HepG2 (cell line): ENCODE data around the gene CAMKMT. TPM values are rescaled to one million over a fixed set of nuclear protein-coding genes. Genes with fewer than 3 reads are reported as not detected.

Source experiments
- ATAC-seq: fragments of 200-7000 bp; cut with Tn5 transposase; 3 replicates; pipeline ENCODE4 v1.9.1; 2020; ENCODE audit warnings: mild to moderate bottlenecking, moderate library complexity
- BruUV-seq: library from RNA; stranded (reverse); fragments of 400-500 nt; replicated peaks from 2 replicates; lab custom pipeline; 2021; lab: Mats Ljungman, UMichigan
- CTCF ChIA-PET: fragments of 300-600 bp; formaldehyde crosslinking; extraction: SDS; loops from one replicate; lab custom pipeline; 2021; ENCODE audit warnings: low total read pairs, inconsistent platforms, low intra/inter-chr PET ratio; lab: Yijun Ruan, JAX
- POLR2A ChIA-PET: fragments of 350-600 bp; sonication (Branson Sonifier 250); formaldehyde crosslinking; loops from one replicate; lab custom pipeline; 2020; ENCODE audit warnings: antibody characterized with exemption, inconsistent platforms; lab: Yijun Ruan, JAX
- DNase-seq: peaks from one replicate; pipeline ENCODE4 v3.0.0-alpha.2; 2015; ENCODE audit warnings: low spot score
- FAIRE-seq: peaks from 3 replicates; lab custom pipeline; 2011; peaks lifted over from hg19 to GRCh38; lab: Jason Lieb, UNC
- H2AFZ ChIP-seq: one replicate; pipeline ENCODE4 v1.6.1; 2011; ENCODE audit warnings: low read length, inconsistent platforms
- H3K27ac ChIP-seq: fragments of 300-600 bp; 3 replicates; pipeline ENCODE4 v1.8.0; 2011; ENCODE audit warnings: mixed run types, mild to moderate bottlenecking, mixed read lengths, low read length, inconsistent platforms; ENCODE audit not compliant: insufficient read depth; ENCODE audit errors: extremely low read length
- H3K27me3 ChIP-seq, 2 experiments: fragments of 200-600 bp in 1 of 2; 2 replicates in 1 of 2; 3 replicates in 1 of 2; pipeline versions ENCODE4 v1.6.0 to v1.8.0; 2011; ENCODE audit warnings: low read length in 2 of 2, mild to moderate bottlenecking in 2 of 2, moderate library complexity in 2 of 2, inconsistent platforms in 1 of 2; ENCODE audit not compliant: insufficient read depth in 2 of 2, control insufficient read depth in 1 of 2
- H3K36me3 ChIP-seq, 2 experiments: fragments of 200-600 bp in 1 of 2; replicated peaks in 1 of 2; 2 replicates in 1 of 2; 3 replicates in 1 of 2; pipeline versions ENCODE4 v1.5.1 to v1.8.0; 2011; ENCODE audit warnings: low read length in 2 of 2, inconsistent platforms in 1 of 2; ENCODE audit not compliant: insufficient read depth in 2 of 2, control insufficient read depth in 1 of 2
- H3K4me1 ChIP-seq: 2 replicates; pipeline ENCODE4 v1.5.1; 2012; ENCODE audit warnings: low read length, inconsistent platforms; ENCODE audit not compliant: insufficient read depth
- H3K4me2 ChIP-seq: 2 replicates; pipeline ENCODE4 v1.6.0; 2011; ENCODE audit warnings: low read depth, low read length, inconsistent platforms
- H3K4me3 ChIP-seq, 3 experiments: fragments of 200-600 bp in 1 of 3; sonication (generic), shearing (Covaris generic) in 1 of 3; replicated peaks in 1 of 3; 2 replicates each; pipeline ENCODE4 v1.5.1; 2011 to 2016; ENCODE audit warnings: low read length in 3 of 3, inconsistent platforms in 2 of 3, low read depth in 2 of 3, mild to moderate bottlenecking in 2 of 3, control low read depth in 1 of 3, mixed read lengths in 1 of 3; ENCODE audit not compliant: insufficient read depth in 1 of 3
- H3K79me2 ChIP-seq: one replicate; pipeline ENCODE4 v1.6.1; 2011; ENCODE audit warnings: low read length, inconsistent platforms; ENCODE audit not compliant: insufficient read depth
- H3K9ac ChIP-seq: 2 replicates; pipeline ENCODE4 v1.6.0; 2011; ENCODE audit warnings: mild to moderate bottlenecking, low read depth, low read length, inconsistent platforms; ENCODE audit not compliant: insufficient read depth
- H3K9me3 ChIP-seq: 2 replicates; pipeline ENCODE4 v1.5.1; 2012; ENCODE audit warnings: mild to moderate bottlenecking, low read length
- H4K20me1 ChIP-seq: 2 replicates; pipeline ENCODE4 v1.6.0; 2011; ENCODE audit warnings: inconsistent platforms, mild to moderate bottlenecking, low read length, moderate library complexity; ENCODE audit not compliant: insufficient read depth
- AKAP8 ChIP-seq: sonication (generic); formaldehyde crosslinking; IDR thresholded peaks from 2 replicates; pipeline ENCODE4 v1.5.1; 2020; ENCODE audit warnings: mild to moderate bottlenecking, missing genetic modification reagents
- ATF7-NPFF ChIP-seq: sonication (generic); formaldehyde crosslinking; IDR thresholded peaks from 2 replicates; pipeline ENCODE4 v1.8.1; 2023; ENCODE audit warnings: mild to moderate bottlenecking, low read depth, missing genetic modification reagents, moderate library complexity
- ETV6 ChIP-seq: sonication (generic); formaldehyde crosslinking; conservative IDR thresholded peaks from 2 replicates; pipeline ENCODE4 v1.4.0; 2020; ENCODE audit warnings: missing genetic modification reagents
- MTF2 ChIP-seq: sonication (generic); formaldehyde crosslinking; IDR thresholded peaks from 2 replicates; pipeline ENCODE4 v1.5.0; 2020; ENCODE audit warnings: missing genetic modification reagents, borderline replicate concordance
- NFYC ChIP-seq: IDR thresholded peaks from 2 replicates; pipeline ENCODE4 v1.6.1; 2016; ENCODE audit warnings: missing genetic modification reagents, missing compliant biosample characterization
- POGZ ChIP-seq: sonication (generic); formaldehyde crosslinking; IDR thresholded peaks from 2 replicates; pipeline ENCODE4 v1.4.0; 2020; ENCODE audit warnings: mild to moderate bottlenecking, missing genetic modification reagents
- SIX1 ChIP-seq: sonication (generic); formaldehyde crosslinking; IDR thresholded peaks from 2 replicates; pipeline ENCODE4 v1.4.0; 2020; ENCODE audit warnings: missing genetic modification reagents, borderline replicate concordance
- U2AF2 ChIP-seq: fragments of 200-400 bp; formaldehyde crosslinking; IDR thresholded peaks from 2 replicates; pipeline ENCODE4 v1.6.1; 2017; ENCODE audit warnings: low read depth, mild to moderate bottlenecking, low read length
- ZNF333 ChIP-seq: sonication (generic); formaldehyde crosslinking; IDR thresholded peaks from 2 replicates; pipeline ENCODE4 v1.4.0; 2020; ENCODE audit warnings: mild to moderate bottlenecking, missing genetic modification reagents, borderline replicate concordance
- ZNF484 ChIP-seq: sonication (generic); formaldehyde crosslinking; IDR thresholded peaks from 2 replicates; pipeline ENCODE4 v1.5.1; 2020; ENCODE audit warnings: mild to moderate bottlenecking, low read depth, missing genetic modification reagents, borderline replicate concordance
- ZNF577 ChIP-seq: sonication (generic); formaldehyde crosslinking; IDR thresholded peaks from 2 replicates; pipeline ENCODE4 v1.4.0; 2020; ENCODE audit warnings: mild to moderate bottlenecking, low read depth, missing genetic modification reagents, borderline replicate concordance
- ZNF674 ChIP-seq: sonication (generic); formaldehyde crosslinking; IDR thresholded peaks from 2 replicates; pipeline ENCODE4 v1.5.0; 2020; ENCODE audit warnings: low read depth, mild to moderate bottlenecking, missing genetic modification reagents
- ZNF776 ChIP-seq: sonication (generic); formaldehyde crosslinking; IDR thresholded peaks from 2 replicates; pipeline ENCODE4 v1.4.0; 2020; ENCODE audit warnings: mild to moderate bottlenecking, missing genetic modification reagents
- in situ Hi-C: cut with HindIII; loops from 2 replicates; pipeline ENCODE4 v1.10.0; 2017; ENCODE audit warnings: low pct_unique_long_range_greater_than_20kb; ENCODE audit not compliant: extremely low pct_ligation_motif_present
- intact Hi-C: fragments of 100-400 bp; cut with micrococcal nuclease; formaldehyde crosslinking; loops from one replicate; pipeline ENCODE4 v1.10.0; 2022; ENCODE audit not compliant: unreplicated experiment
- polyA plus RNA-seq, 8 experiments: library from polyadenylated mRNA; depleted of rRNA in 3 of 8; stranded (reverse) in 7 of 8; unstranded in 1 of 8; fragments of >200 nt; fragmentation: Illumina TruSeq in 4 of 8; extraction: Trizol in 4 of 8; gene quantifications; 2 replicates each; pipeline versions ENCODE4 v1.2.1 to v1.2.3, GENCODE V29; 2011 to 2016; ENCODE audit warnings: low read depth in 4 of 8, missing spikeins in 1 of 8, mixed read lengths in 1 of 8; ENCODE audit not compliant: insufficient read depth in 1 of 8
- total RNA-seq, 5 experiments: library from RNA; depleted of rRNA; stranded (reverse); fragments of >200 nt; fragmentation: Illumina TruSeq; extraction: Trizol; gene quantifications; 2 replicates each; pipeline ENCODE4 v1.2.3, GENCODE V29; 2016; ENCODE audit warnings: low read depth in 1 of 5
- TF ChIP-seq, protein P1 (sequence below): sonication (generic); formaldehyde crosslinking; IDR thresholded peaks from 2 replicates; pipeline ENCODE4 v1.4.0; 2020; ENCODE audit warnings: mild to moderate bottlenecking, missing genetic modification reagents, borderline replicate concordance
- TF ChIP-seq, protein P2 (sequence below): sonication (generic); formaldehyde crosslinking; IDR thresholded peaks from 2 replicates; pipeline ENCODE4 v1.4.0; 2020; ENCODE audit warnings: missing genetic modification reagents
- TF ChIP-seq, protein P3 (sequence below): sonication (generic); formaldehyde crosslinking; IDR thresholded peaks from 2 replicates; pipeline ENCODE4 v1.4.0; 2020; ENCODE audit warnings: missing genetic modification reagents, borderline replicate concordance
- TF ChIP-seq, protein P4 (sequence below): sonication (generic); formaldehyde crosslinking; IDR thresholded peaks from 2 replicates; pipeline ENCODE4 v1.8.1; 2023; ENCODE audit warnings: mild to moderate bottlenecking, missing genetic modification reagents

Gene CAMKMT
- total and polyA plus RNA-seq, 2 of the 13 experiments (the other 11 are each of a cell fraction or from before 2014, with no cell fraction given), result 6.9 to 20.8 TPM

DNA sequence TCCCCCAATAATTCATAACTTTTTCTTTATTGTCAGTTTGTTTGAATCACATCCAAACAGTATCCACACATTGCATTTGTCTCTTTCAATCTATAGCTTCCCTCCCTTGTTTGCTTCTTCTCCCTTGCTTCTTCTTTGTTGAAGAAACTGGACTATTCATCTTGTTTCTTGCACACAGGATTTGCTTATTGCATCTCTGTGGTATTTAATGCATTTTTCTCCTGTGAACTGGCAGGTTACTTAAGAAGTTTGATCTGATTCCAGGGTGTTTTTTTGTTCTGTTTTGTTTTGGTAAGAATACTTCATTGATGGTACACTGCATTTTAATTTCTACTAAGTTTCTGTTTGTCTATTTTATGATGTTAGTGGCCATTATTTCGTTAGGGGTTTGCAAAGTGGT is 166.8 kb downstream of the CAMKMT start (continued):
- TF ChIP-seq, protein P1, sequence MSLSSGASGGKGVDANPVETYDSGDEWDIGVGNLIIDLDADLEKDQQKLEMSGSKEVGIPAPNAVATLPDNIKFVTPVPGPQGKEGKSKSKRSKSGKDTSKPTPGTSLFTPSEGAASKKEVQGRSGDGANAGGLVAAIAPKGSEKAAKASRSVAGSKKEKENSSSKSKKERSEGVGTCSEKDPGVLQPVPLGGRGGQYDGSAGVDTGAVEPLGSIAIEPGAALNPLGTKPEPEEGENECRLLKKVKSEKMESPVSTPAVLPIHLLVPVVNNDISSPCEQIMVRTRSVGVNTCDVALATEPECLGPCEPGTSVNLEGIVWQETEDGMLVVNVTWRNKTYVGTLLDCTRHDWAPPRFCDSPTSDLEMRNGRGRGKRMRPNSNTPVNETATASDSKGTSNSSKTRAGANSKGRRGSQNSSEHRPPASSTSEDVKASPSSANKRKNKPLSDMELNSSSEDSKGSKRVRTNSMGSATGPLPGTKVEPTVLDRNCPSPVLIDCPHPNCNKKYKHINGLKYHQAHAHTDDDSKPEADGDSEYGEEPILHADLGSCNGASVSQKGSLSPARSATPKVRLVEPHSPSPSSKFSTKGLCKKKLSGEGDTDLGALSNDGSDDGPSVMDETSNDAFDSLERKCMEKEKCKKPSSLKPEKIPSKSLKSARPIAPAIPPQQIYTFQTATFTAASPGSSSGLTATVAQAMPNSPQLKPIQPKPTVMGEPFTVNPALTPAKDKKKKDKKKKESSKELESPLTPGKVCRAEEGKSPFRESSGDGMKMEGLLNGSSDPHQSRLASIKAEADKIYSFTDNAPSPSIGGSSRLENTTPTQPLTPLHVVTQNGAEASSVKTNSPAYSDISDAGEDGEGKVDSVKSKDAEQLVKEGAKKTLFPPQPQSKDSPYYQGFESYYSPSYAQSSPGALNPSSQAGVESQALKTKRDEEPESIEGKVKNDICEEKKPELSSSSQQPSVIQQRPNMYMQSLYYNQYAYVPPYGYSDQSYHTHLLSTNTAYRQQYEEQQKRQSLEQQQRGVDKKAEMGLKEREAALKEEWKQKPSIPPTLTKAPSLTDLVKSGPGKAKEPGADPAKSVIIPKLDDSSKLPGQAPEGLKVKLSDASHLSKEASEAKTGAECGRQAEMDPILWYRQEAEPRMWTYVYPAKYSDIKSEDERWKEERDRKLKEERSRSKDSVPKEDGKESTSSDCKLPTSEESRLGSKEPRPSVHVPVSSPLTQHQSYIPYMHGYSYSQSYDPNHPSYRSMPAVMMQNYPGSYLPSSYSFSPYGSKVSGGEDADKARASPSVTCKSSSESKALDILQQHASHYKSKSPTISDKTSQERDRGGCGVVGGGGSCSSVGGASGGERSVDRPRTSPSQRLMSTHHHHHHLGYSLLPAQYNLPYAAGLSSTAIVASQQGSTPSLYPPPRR, result no peak
- TF ChIP-seq, protein P2, sequence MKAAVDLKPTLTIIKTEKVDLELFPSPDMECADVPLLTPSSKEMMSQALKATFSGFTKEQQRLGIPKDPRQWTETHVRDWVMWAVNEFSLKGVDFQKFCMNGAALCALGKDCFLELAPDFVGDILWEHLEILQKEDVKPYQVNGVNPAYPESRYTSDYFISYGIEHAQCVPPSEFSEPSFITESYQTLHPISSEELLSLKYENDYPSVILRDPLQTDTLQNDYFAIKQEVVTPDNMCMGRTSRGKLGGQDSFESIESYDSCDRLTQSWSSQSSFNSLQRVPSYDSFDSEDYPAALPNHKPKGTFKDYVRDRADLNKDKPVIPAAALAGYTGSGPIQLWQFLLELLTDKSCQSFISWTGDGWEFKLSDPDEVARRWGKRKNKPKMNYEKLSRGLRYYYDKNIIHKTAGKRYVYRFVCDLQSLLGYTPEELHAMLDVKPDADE (CRISPR knock-in tag), result no peak

GRCh38 chr2:44529448-44529847 is 167.7 kb downstream of the CAMKMT start:
- no TSS peak for BruUV-seq
- Histone ChIP-seq H4K20me1 (no peaks in the 10 kb centered on the region), H3K9me3 (no peaks in the 10 kb centered on the region), H3K4me3 (no peak overlapping the region), H3K4me2 (no peak overlapping the region), H3K27me3 (no peaks in the 10 kb centered on the region), H3K79me2 (no peaks in the 10 kb centered on the region), H3K9ac (no peak overlapping the region), H2AFZ (no peak overlapping the region), H3K4me1 (peaks cover 10% of the 10 kb centered on the region), H3K36me3 (no peaks in the 10 kb centered on the region), H3K27ac (no peak overlapping the region)
- DNase-seq (no peak), FAIRE-seq (no peak), ATAC-seq (no peak)
- intact Hi-C loops (no loop called here), in situ Hi-C loops (no loop called here)
- CTCF ChIA-PET, result no interaction called here
- POLR2A ChIA-PET, result no interaction called here
- no peak for TF ChIP-seq POGZ (CRISPR knock-in tag)
- no peak for TF ChIP-seq NFYC (CRISPR knock-in tag)
- TF ChIP-seq ZNF577, result no peak
- no peak for TF ChIP-seq ZNF776
- TF ChIP-seq, protein P3, sequence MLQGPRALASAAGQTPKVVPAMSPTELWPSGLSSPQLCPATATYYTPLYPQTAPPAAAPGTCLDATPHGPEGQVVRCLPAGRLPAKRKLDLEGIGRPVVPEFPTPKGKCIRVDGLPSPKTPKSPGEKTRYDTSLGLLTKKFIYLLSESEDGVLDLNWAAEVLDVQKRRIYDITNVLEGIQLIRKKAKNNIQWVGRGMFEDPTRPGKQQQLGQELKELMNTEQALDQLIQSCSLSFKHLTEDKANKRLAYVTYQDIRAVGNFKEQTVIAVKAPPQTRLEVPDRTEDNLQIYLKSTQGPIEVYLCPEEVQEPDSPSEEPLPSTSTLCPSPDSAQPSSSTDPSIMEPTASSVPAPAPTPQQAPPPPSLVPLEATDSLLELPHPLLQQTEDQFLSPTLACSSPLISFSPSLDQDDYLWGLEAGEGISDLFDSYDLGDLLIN (CRISPR knock-in tag), result no peak
- TF ChIP-seq ETV6 (CRISPR knock-in tag), result no peak
- TF ChIP-seq MTF2 (CRISPR knock-in tag), result no peak
- no peak for TF ChIP-seq ZNF333
- no peak for TF ChIP-seq ATF7-NPFF (CRISPR knock-in tag)
- no peak for TF ChIP-seq U2AF2
- no peak for TF ChIP-seq ZNF674 (CRISPR knock-in tag)
- TF ChIP-seq AKAP8 (CRISPR knock-in tag), result no peak
- TF ChIP-seq SIX1 (CRISPR knock-in tag), result no peak
- TF ChIP-seq, protein P4, sequence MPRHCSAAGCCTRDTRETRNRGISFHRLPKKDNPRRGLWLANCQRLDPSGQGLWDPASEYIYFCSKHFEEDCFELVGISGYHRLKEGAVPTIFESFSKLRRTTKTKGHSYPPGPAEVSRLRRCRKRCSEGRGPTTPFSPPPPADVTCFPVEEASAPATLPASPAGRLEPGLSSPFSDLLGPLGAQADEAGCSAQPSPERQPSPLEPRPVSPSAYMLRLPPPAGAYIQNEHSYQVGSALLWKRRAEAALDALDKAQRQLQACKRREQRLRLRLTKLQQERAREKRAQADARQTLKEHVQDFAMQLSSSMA, result no peak
- TF ChIP-seq ZNF484, result no peak
